Endodermal cell (in vitro differentiated cells): ENCODE data around the gene TTC28. TPM values are rescaled to one million over a fixed set of nuclear protein-coding genes. Genes with fewer than 3 reads are reported as not detected.

ENCODE experiments used
- DNase-seq: peaks from one replicate; pipeline ENCODE4 v3.0.0-alpha.2; 2017
- H3K27ac ChIP-seq: 2 replicates; pipeline ENCODE4 v1.5.1; 2013; ENCODE audit warnings: mild to moderate bottlenecking, low read depth, low read length, moderate library complexity
- H3K27me3 ChIP-seq: 2 replicates; pipeline ENCODE4 v1.6.1; 2013; ENCODE audit warnings: mild to moderate bottlenecking, low read length, moderate library complexity; ENCODE audit not compliant: insufficient read depth, control insufficient read depth, poor library complexity, severe bottlenecking
- H3K36me3 ChIP-seq: 2 replicates; pipeline ENCODE4 v1.7.0; 2013; ENCODE audit warnings: mild to moderate bottlenecking, low read length, moderate library complexity; ENCODE audit not compliant: control insufficient read depth, insufficient read depth
- H3K4me1 ChIP-seq: one replicate; pipeline ENCODE4 v1.7.0; 2013; ENCODE audit warnings: low read length; ENCODE audit not compliant: control insufficient read depth, insufficient read depth
- H3K4me3 ChIP-seq: 2 replicates; pipeline ENCODE4 v1.5.1; 2013; ENCODE audit warnings: mild to moderate bottlenecking, low read length, moderate library complexity
- H3K9ac ChIP-seq: 2 replicates; pipeline ENCODE4 v1.6.1; 2013; ENCODE audit warnings: mild to moderate bottlenecking, low read length, moderate library complexity; ENCODE audit not compliant: poor library complexity, severe bottlenecking; ENCODE audit errors: extremely low read depth
- H3K9me3 ChIP-seq: 2 replicates; pipeline ENCODE4 v1.6.1; 2013; ENCODE audit warnings: mild to moderate bottlenecking, low read length, moderate library complexity; ENCODE audit not compliant: control insufficient read depth
- H3K27ac Mint-ChIP-seq: 2 replicates; pipeline ENCODE4 v1.8.0; 2020; ENCODE audit warnings: mixed read lengths
- H3K27me3 Mint-ChIP-seq: 2 replicates; pipeline ENCODE4 v1.8.0; 2021; ENCODE audit warnings: mild to moderate bottlenecking, mixed read lengths; ENCODE audit not compliant: insufficient read depth
- H3K36me3 Mint-ChIP-seq: 2 replicates; pipeline ENCODE4 v1.8.0; 2020; ENCODE audit warnings: low read depth, mixed read lengths
- H3K4me1 Mint-ChIP-seq: 2 replicates; pipeline ENCODE4 v1.8.0; 2020; ENCODE audit warnings: mixed read lengths
- H3K4me3 Mint-ChIP-seq: 2 replicates; pipeline ENCODE4 v1.8.0; 2020; ENCODE audit warnings: mild to moderate bottlenecking, moderate library complexity, mixed read lengths
- H3K9me3 Mint-ChIP-seq: 2 replicates; pipeline ENCODE4 v1.8.0; 2020; ENCODE audit warnings: mild to moderate bottlenecking, mixed read lengths
- WGBS, 2 experiments: methylation state at CpG; one replicate each; pipeline versions ENCODE4 v1.1.5 to v1.1.7; 2013; ENCODE audit warnings: missing lambda C conversion rate in 2 of 2, mixed read lengths in 1 of 2; ENCODE audit not compliant: insufficient coverage in 1 of 2, insufficient read length in 1 of 2; 5-methylcytosine and 5-hydroxymethylcytosine counted together
- total RNA-seq, 2 donors: library from RNA; stranded (reverse); fragmentation: NEBNext Ultra II Directional in 1 of 2; extraction: Animal tissue kit (Norgen Biotek cat#: 25700) in 1 of 2; gene quantifications; 2 replicates in 1 of 2; 3 replicates in 1 of 2; pipeline ENCODE4 v1.2.1, GENCODE V29; 2021
- TF ChIP-seq, protein P1 (sequence below): fragments of 200-600 bp; sonication (generic); conservative IDR thresholded peaks from 2 replicates; pipeline ENCODE4 v1.5.0; 2021; ENCODE audit warnings: antibody characterized with exemption, mild to moderate bottlenecking

TTC28 gene
- total RNA-seq, 2 donors from 2014 or later: 28.6 to 34.0 TPM

DNA sequence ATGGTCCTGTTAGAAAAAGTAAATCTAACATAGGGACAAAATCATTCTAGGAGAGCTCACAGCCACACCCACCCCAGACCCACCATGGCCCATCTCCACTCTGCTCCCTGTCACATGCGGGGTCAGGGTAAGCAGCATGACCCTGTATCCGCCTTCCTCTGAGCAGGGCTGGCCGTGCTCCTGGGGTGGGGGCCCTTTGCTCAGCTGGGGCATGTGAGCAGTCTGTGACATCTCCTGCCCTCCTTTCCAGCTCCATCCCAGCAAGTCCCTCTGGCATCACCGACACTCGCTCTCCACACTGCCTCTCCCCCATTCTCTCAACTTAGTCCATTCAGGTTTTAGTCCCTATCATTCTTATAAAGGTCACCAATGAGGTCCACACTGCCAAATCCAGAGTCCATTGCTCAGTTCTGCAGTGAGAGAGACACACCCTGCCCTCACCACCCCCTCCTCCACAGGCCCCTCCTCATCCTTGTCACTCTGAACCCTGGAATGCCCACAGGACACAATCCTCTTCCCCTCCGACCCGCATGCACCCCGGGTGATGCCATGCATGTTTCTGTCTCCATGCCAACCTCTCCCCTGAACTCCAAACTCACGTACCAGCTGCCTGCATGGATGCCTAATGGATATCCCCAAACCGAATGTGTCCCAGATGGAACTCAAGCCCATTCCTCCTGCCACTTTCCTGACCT lies 695.5 kb downstream of the TTC28 start:
- H3K36me3 ChIP-seq: peaks cover 17% of the 10 kb centered on the region
- Mint-ChIP-seq H3K36me3 (peaks cover 31% of the 10 kb centered on the region), H3K4me3 (no peak overlapping the region), H3K27me3 (no peaks in the 10 kb centered on the region), H3K4me1 (peaks cover 12% of the 10 kb centered on the region), H3K27ac (peak overlapping the region; percentile 5), H3K9me3 (no peaks in the 10 kb centered on the region)
- TF ChIP-seq, protein P1, sequence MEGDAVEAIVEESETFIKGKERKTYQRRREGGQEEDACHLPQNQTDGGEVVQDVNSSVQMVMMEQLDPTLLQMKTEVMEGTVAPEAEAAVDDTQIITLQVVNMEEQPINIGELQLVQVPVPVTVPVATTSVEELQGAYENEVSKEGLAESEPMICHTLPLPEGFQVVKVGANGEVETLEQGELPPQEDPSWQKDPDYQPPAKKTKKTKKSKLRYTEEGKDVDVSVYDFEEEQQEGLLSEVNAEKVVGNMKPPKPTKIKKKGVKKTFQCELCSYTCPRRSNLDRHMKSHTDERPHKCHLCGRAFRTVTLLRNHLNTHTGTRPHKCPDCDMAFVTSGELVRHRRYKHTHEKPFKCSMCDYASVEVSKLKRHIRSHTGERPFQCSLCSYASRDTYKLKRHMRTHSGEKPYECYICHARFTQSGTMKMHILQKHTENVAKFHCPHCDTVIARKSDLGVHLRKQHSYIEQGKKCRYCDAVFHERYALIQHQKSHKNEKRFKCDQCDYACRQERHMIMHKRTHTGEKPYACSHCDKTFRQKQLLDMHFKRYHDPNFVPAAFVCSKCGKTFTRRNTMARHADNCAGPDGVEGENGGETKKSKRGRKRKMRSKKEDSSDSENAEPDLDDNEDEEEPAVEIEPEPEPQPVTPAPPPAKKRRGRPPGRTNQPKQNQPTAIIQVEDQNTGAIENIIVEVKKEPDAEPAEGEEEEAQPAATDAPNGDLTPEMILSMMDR: no peak
- 87 to 89% methylated on average over 7 to 10 of the region's 10 CpGs for WGBS, 2 experiments
- H3K4me1 ChIP-seq: no peaks in the 10 kb centered on the region
- H3K27me3 ChIP-seq: no peaks in the 10 kb centered on the region
- no peaks in the 10 kb centered on the region for H3K9me3 ChIP-seq
- no peak overlapping the region for H3K4me3 ChIP-seq
- H3K9ac ChIP-seq: no peak overlapping the region
- H3K27ac ChIP-seq: no peak overlapping the region
- peak; percentile 24 for DNase-seq

DNA sequence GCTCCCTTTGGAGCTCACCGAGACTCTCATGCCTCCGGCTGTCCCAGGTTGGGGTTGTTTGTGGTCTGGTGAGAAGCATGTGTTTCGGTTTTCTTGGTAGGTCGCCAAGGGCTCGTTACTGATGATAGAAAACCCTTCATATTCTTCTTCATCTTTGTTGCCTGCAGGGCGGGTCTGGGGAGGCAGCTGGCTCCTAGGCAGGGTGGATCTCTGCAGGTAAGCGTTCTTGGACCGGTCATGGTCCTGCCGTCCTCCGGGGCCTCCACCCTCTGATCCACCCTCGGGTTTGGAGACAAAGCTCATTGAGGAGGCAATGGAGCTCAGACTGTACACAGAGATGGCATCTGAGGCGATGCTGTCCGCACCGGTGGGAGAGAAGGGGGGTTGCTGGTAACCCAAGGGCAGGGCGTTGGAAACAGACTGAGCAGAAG lies 696.3 kb downstream of the TTC28 start:
- no peaks in the 10 kb centered on the region for H3K9me3 ChIP-seq
- Mint-ChIP-seq H3K9me3 (no peaks in the 10 kb centered on the region), H3K4me3 (no peak overlapping the region), H3K4me1 (peaks cover 12% of the 10 kb centered on the region), H3K27me3 (no peaks in the 10 kb centered on the region), H3K36me3 (peaks cover 27% of the 10 kb centered on the region), H3K27ac (no peak overlapping the region)
- no peak overlapping the region for H3K4me3 ChIP-seq
- H3K27ac ChIP-seq: no peak overlapping the region
- H3K4me1 ChIP-seq: no peaks in the 10 kb centered on the region
- TF ChIP-seq, protein P1: no peak
- 92 to 98% methylated on average over 14 to 15 of the region's 15 CpGs for WGBS, 2 experiments
- peaks cover 17% of the 10 kb centered on the region for H3K36me3 ChIP-seq
- H3K27me3 ChIP-seq: no peaks in the 10 kb centered on the region
- no peak overlapping the region for H3K9ac ChIP-seq
- DNase-seq: no peak

DNA sequence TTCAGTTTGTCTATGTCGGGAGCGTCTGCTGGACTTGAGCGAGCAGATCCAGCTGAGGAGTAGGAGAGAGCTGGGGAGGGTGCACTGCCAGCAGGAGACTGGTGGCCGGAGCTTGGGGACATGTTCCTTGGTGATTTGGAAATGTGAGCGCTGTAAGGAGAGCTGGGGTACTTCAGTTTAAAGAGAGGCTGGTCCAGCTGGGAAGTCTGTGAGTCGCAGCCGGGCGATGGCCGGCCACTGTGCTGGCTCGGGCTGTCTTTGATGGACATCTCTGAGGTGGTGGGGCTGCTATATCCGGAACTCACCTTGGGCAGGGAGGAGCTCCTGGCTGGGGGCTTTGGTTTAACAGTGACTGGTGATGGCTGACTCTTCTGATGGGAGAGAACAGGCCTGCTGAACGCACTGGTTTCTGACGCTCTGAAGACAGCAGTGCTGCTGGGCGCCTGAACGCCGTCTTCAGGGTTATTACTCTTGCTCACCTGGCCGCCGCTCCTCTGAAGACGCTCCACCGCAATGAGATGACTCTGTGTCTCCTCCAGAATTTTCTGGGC lies 696.9 kb downstream of the TTC28 start:
- H3K4me3 ChIP-seq: no peak overlapping the region

More for the DNA sequence above, 696.9 kb downstream of the TTC28 start:
- Histone ChIP-seq H3K27me3 (no peaks in the 10 kb centered on the region), H3K9me3 (no peaks in the 10 kb centered on the region), H3K9ac (no peak overlapping the region), H3K27ac (no peak overlapping the region), H3K36me3 (peaks cover 17% of the 10 kb centered on the region), H3K4me1 (no peaks in the 10 kb centered on the region)
- Mint-ChIP-seq H3K4me1 (peaks cover 12% of the 10 kb centered on the region), H3K27ac (no peak overlapping the region), H3K9me3 (no peaks in the 10 kb centered on the region), H3K27me3 (no peaks in the 10 kb centered on the region), H3K36me3 (peaks cover 27% of the 10 kb centered on the region), H3K4me3 (no peak overlapping the region)
- TF ChIP-seq, protein P1: no peak
- WGBS, 2 experiments: 96 to 98% methylated on average over 16 to 20 of the region's 20 CpGs
- DNase-seq: peak; percentile 24
